Transverse colon (tissue), 4 donors: ENCODE measurements around the gene CATSPERE. TPM values are rescaled to one million over a fixed set of nuclear protein-coding genes. Genes with fewer than 3 reads are reported as not detected.

Experiments
- DNase-seq: peaks from one replicate; pipeline ENCODE4 v3.0.0-alpha.2; 2019
- H3K27ac ChIP-seq, 4 donors: fragments of 200-600 bp; sonication (generic); 2 replicates each; pipeline ENCODE4 v1.5.1; 2016 to 2018; ENCODE audit warnings: inconsistent platforms in 4 of 4
- H3K27me3 ChIP-seq: fragments of 200-600 bp; sonication (generic); 2 replicates; pipeline ENCODE4 v1.5.1; 2017; ENCODE audit warnings: inconsistent platforms
- H3K36me3 ChIP-seq, 4 donors: fragments of 200-600 bp; sonication (generic); 2 replicates each; pipeline ENCODE4 v1.5.1; 2017 to 2019; ENCODE audit warnings: inconsistent platforms in 4 of 4
- H3K4me1 ChIP-seq, 4 donors: fragments of 200-600 bp; sonication (generic); 2 replicates each; pipeline ENCODE4 v1.5.1; 2017 to 2020; ENCODE audit warnings: inconsistent platforms in 4 of 4
- H3K4me3 ChIP-seq, 4 donors: fragments of 200-600 bp; sonication (generic); 1 replicate in 1 of 4; 2 replicates in 3 of 4; pipeline versions ENCODE4 v1.5.1 to v1.6.1; 2017 to 2019; ENCODE audit warnings: inconsistent platforms in 4 of 4
- H3K9me3 ChIP-seq, 2 donors: fragments of 200-600 bp; sonication (generic); 2 replicates each; pipeline ENCODE4 v1.5.1; 2017 to 2019; ENCODE audit warnings: inconsistent platforms in 2 of 2
- CTCF ChIP-seq, 5 experiments: fragments of 200-600 bp in 3 of 5; fragments of 450-650 bp in 2 of 5; sonication (generic) in 3 of 5; IDR thresholded peaks; 1 replicate in 2 of 5; 2 replicates in 3 of 5; pipeline ENCODE4 v1.5.1; 2016 to 2017; ENCODE audit warnings: antibody characterized with exemption in 5 of 5, inconsistent platforms in 3 of 5, mild to moderate bottlenecking in 2 of 5, moderate library complexity in 1 of 5
- EP300 ChIP-seq: sonication (generic); formaldehyde crosslinking; IDR thresholded peaks from one replicate; pipeline ENCODE4 v1.6.1; 2017; ENCODE audit warnings: antibody characterized with exemption, low read depth
- POLR2A ChIP-seq: fragments of 450-650 bp; IDR thresholded peaks from one replicate; pipeline ENCODE4 v1.6.1; 2016; ENCODE audit warnings: antibody characterized with exemption, mild to moderate bottlenecking, moderate library complexity
- POLR2AphosphoS5 ChIP-seq, 3 donors: sonication (generic); formaldehyde crosslinking; IDR thresholded peaks; one replicate each; pipeline ENCODE4 v1.6.1; 2016; ENCODE audit warnings: antibody characterized with exemption in 3 of 3
- WGBS, 2 donors: methylation state at CpG; one replicate each; pipeline ENCODE4 v1.1.5; 2018; ENCODE audit warnings: low coverage in 1 of 2; 5-methylcytosine and 5-hydroxymethylcytosine counted together
- in situ Hi-C, 4 donors: fragments of 200-750 bp; cut with MboI; loops; one replicate each; pipeline versions ENCODE4 v1.15.0 to v1.15.1; 2017; ENCODE audit warnings: low sequenced_read_pairs in 3 of 4, low pct_ligation_motif_present in 1 of 4, low pct_unique_long_range_greater_than_20kb in 1 of 4
- intact Hi-C: fragments of 100-400 bp; cut with DNase I; formaldehyde crosslinking; loops from one replicate; pipeline ENCODE4 v1.15.1; 2023; ENCODE audit warnings: low total_unique reads
- total RNA-seq, 4 donors: library from RNA; depleted of rRNA; stranded (reverse); fragments of >200 nt; gene quantifications; one replicate each; pipeline ENCODE4 v1.1.0, GENCODE V29; 2016

Gene CATSPERE
- total RNA-seq, 4 donors from 2014 or later, result 0.55 to 2.7 TPM; not detected in 2

GRCh38 chr1:244640917-244641316 lies 179.8 kb downstream of the CATSPERE start:
- intact Hi-C loops, result loop anchor here (10.0 kb wide), 1 partner anchor 186 kb away; the partner anchor contains the start of gene ADSS2
- no peaks in the 10 kb centered on the region for H3K36me3 ChIP-seq
- 90 to 96% methylated on average over 6 of the region's 6 CpGs for WGBS, 2 donors
- no peak for DNase-seq
- H3K9me3 ChIP-seq, result no peaks in the 10 kb centered on the region
- H3K4me1 ChIP-seq, result no peaks in the 10 kb centered on the region
- TF ChIP-seq POLR2A, result no peak
- in situ Hi-C loops, result no loop called here
- H3K27me3 ChIP-seq, result no peaks in the 10 kb centered on the region
- no peak overlapping the region for H3K4me3 ChIP-seq
- H3K27ac ChIP-seq, result no peak overlapping the region

- Histone ChIP-seq H3K9me3 (no peaks in the 10 kb centered on the region), H3K36me3 (no peaks in the 10 kb centered on the region), H3K27ac (no peak overlapping the region), H3K27me3 (no peaks in the 10 kb centered on the region), H3K4me1 (no peaks in the 10 kb centered on the region), H3K4me3 (no peak overlapping the region)
- intact Hi-C loops (loop anchor here (10.0 kb wide), 1 partner anchor 188 kb away; the partner anchor contains the start of gene ADSS2), in situ Hi-C loops (no loop called here)
- TF ChIP-seq POLR2A (no peak), POLR2AphosphoS5 (IDR thresholded peaks at IDR 0.05) (no peak), EP300 (no peak), CTCF (IDR thresholded peaks at IDR 0.05) (no peak)
- no peak for DNase-seq
- 88% methylated on average over 16 of the region's 16 CpGs; no CpG with 5 or more reads in 1 of the 2 donors for WGBS, 2 donors
These were observed 181.5 kb downstream of the CATSPERE start for GRCh38 chr1:244642526-244642925.

GRCh38 chr1:244642988-244643387 lies 181.9 kb downstream of the CATSPERE start:
- Histone ChIP-seq H3K27me3 (no peaks in the 10 kb centered on the region), H3K4me1 (no peaks in the 10 kb centered on the region), H3K27ac (no peak overlapping the region), H3K4me3 (no peak overlapping the region), H3K36me3 (no peaks in the 10 kb centered on the region), H3K9me3 (no peaks in the 10 kb centered on the region)
- TF ChIP-seq CTCF (IDR thresholded peaks at IDR 0.05), result no peak
- TF ChIP-seq EP300, result no peak
- TF ChIP-seq POLR2A, result no peak
- no peak for TF ChIP-seq POLR2AphosphoS5 (IDR thresholded peaks at IDR 0.05)
- 94% methylated on average over 14 of the region's 14 CpGs; no CpG with 5 or more reads in 1 of the 2 donors for WGBS, 2 donors
- intact Hi-C loops, result loop anchor here (10.0 kb wide), 1 partner anchor 188 kb away; the partner anchor contains the start of gene ADSS2
- in situ Hi-C loops, result no loop called here
- no peak for DNase-seq

GRCh38 chr1:244645414-244645813 lies 184.3 kb downstream of the CATSPERE start:
- H3K36me3 ChIP-seq, result no peaks in the 10 kb centered on the region
- no peak overlapping the region for H3K27ac ChIP-seq
- in situ Hi-C loops (no loop called here), intact Hi-C loops (loop anchor here (10.0 kb wide), 1 partner anchor 191 kb away; the partner anchor contains the start of gene ADSS2)
- 76 to 86% methylated on average over 4 to 6 of the region's 6 CpGs for WGBS, 2 donors
- no peaks in the 10 kb centered on the region for H3K27me3 ChIP-seq
- TF ChIP-seq POLR2A (no peak), CTCF (IDR thresholded peaks at IDR 0.05) (no peak), EP300 (no peak), POLR2AphosphoS5 (IDR thresholded peaks at IDR 0.05) (no peak)
- no peak for DNase-seq
- no peak overlapping the region for H3K4me3 ChIP-seq
- H3K9me3 ChIP-seq, result no peaks in the 10 kb centered on the region
- no peaks in the 10 kb centered on the region for H3K4me1 ChIP-seq

GRCh38 chr1:244645890-244646289 lies 184.8 kb downstream of the CATSPERE start:
- Histone ChIP-seq H3K27me3 (no peaks in the 10 kb centered on the region), H3K4me3 (no peak overlapping the region), H3K36me3 (no peaks in the 10 kb centered on the region), H3K9me3 (no peaks in the 10 kb centered on the region), H3K27ac (no peak overlapping the region), H3K4me1 (no peaks in the 10 kb centered on the region)
- no peak for DNase-seq
- in situ Hi-C loops, result no loop called here
- TF ChIP-seq CTCF (IDR thresholded peaks at IDR 0.05), result no peak
- TF ChIP-seq POLR2A, result no peak
- no peak for TF ChIP-seq POLR2AphosphoS5 (IDR thresholded peaks at IDR 0.05)
- no peak for TF ChIP-seq EP300
- 73% methylated on average over 6 of the region's 6 CpGs; no CpG with 5 or more reads in 1 of the 2 donors for WGBS, 2 donors
- intact Hi-C loops, result loop anchor here (10.0 kb wide), 1 partner anchor 191 kb away; the partner anchor contains the start of gene ADSS2
